Esophagus squamous epithelium (tissue), 5 donors: ENCODE results near the gene UPK2. TPM values are rescaled to one million over a fixed set of nuclear protein-coding genes. Genes with fewer than 3 reads are reported as not detected.

Source experiments
- DNase-seq: peaks from one replicate; lab custom pipeline; 2025; lab: John Stamatoyannopoulos, UW
- H3K27ac ChIP-seq, 4 donors: fragments of 200-600 bp; sonication (generic); one replicate each; pipeline ENCODE4 v1.5.1; 2016 to 2019; ENCODE audit warnings: mild to moderate bottlenecking in 1 of 4
- H3K27me3 ChIP-seq, 4 donors: fragments of 200-600 bp; sonication (generic); 1 replicate in 3 of 4; 2 replicates in 1 of 4; pipeline versions ENCODE4 v1.5.1 to v1.6.0; 2017 to 2021; ENCODE audit warnings: antibody characterized with exemption in 1 of 4
- H3K36me3 ChIP-seq, 3 donors: fragments of 200-600 bp; sonication (generic); one replicate each; pipeline ENCODE4 v1.5.1; 2016 to 2019
- H3K4me1 ChIP-seq, 3 donors: fragments of 200-600 bp; sonication (generic); one replicate each; pipeline ENCODE4 v1.5.1; 2017 to 2019
- H3K4me3 ChIP-seq, 4 donors: fragments of 200-600 bp; sonication (generic); 1 replicate in 3 of 4; 2 replicates in 1 of 4; pipeline ENCODE4 v1.5.1; 2016 to 2019; ENCODE audit warnings: mild to moderate bottlenecking in 2 of 4, moderate library complexity in 1 of 4
- H3K9me3 ChIP-seq, 3 donors: fragments of 200-600 bp; sonication (generic); one replicate each; pipeline ENCODE4 v1.5.1; 2016 to 2019
- POLR2A ChIP-seq, 4 donors: fragments of 450-650 bp; IDR thresholded peaks; one replicate each; pipeline ENCODE4 v1.6.1; 2017; ENCODE audit warnings: antibody characterized with exemption in 4 of 4, mild to moderate bottlenecking in 4 of 4, moderate library complexity in 3 of 4
- WGBS, 2 donors: methylation state at CpG; one replicate each; pipeline ENCODE4 v1.1.5; 2018; 5-methylcytosine and 5-hydroxymethylcytosine counted together
- intact Hi-C: fragments of 100-400 bp; cut with DNase I; formaldehyde crosslinking; loops from one replicate; pipeline ENCODE4 v1.15.0; 2022
- total RNA-seq, 4 donors: library from RNA; depleted of rRNA; stranded (reverse); fragments of >200 nt; gene quantifications; one replicate each; pipeline ENCODE4 v1.1.0, GENCODE V29; 2016
- TF ChIP-seq, protein P1 (sequence below), 6 experiments: fragments of 450-650 bp in 4 of 6; fragments of 200-600 bp in 2 of 6; sonication (generic) in 2 of 6; IDR thresholded peaks; one replicate each; pipeline ENCODE4 v1.5.1; 2016 to 2019; ENCODE audit warnings: antibody characterized with exemption in 6 of 6, mild to moderate bottlenecking in 4 of 6, moderate library complexity in 4 of 6
- donor health status: DM: yes; HTN: yes; CAD: no.

Gene UPK2
- total RNA-seq, 4 donors from 2014 or later, result 0.57 TPM; not detected in 3

DNA sequence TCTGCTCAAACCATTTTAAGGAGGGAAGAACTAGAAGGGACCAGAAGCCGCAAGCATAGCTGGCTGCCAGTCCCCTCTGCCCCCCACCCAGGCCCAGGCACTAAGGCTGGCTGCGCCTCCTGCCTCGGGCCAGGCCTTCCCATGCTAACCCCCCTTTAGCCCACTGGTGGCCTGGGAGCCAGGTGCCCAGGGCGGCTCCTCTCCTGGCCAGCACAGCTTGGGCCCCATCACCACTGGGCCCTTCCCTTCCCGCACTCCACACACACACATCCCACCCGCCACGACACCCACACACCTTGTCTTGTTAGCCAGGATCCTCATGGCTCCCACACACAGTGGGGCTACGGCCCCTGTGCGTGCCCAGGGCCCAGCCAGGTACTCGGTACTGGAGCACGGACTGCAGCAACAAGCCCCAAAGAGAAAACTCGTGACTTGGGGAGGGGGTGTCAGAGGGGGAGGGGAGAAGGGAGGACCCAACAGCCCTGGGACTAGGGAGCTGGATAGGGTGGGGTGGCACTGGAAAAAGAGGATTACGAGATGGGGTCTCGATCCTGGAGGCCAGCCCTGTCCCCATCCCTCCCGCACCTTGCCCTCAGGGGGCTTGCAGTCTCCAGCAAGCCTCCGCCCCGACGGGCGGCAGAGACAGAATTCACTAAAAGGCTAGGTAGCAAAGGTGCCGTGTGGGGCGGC is 46.3 kb upstream of the UPK2 start:
- TF ChIP-seq POLR2A (IDR thresholded peaks at IDR 0.05), result no peak
- TF ChIP-seq, protein P1, sequence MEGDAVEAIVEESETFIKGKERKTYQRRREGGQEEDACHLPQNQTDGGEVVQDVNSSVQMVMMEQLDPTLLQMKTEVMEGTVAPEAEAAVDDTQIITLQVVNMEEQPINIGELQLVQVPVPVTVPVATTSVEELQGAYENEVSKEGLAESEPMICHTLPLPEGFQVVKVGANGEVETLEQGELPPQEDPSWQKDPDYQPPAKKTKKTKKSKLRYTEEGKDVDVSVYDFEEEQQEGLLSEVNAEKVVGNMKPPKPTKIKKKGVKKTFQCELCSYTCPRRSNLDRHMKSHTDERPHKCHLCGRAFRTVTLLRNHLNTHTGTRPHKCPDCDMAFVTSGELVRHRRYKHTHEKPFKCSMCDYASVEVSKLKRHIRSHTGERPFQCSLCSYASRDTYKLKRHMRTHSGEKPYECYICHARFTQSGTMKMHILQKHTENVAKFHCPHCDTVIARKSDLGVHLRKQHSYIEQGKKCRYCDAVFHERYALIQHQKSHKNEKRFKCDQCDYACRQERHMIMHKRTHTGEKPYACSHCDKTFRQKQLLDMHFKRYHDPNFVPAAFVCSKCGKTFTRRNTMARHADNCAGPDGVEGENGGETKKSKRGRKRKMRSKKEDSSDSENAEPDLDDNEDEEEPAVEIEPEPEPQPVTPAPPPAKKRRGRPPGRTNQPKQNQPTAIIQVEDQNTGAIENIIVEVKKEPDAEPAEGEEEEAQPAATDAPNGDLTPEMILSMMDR (IDR thresholded peaks at IDR 0.05), result no peak
- peak overlapping the region; percentile 14 to 60 (median 38) for H3K4me3 ChIP-seq
- DNase-seq, result no peak
- peaks cover 75 to 88% (median 78%) of the 10 kb centered on the region in 3 donors for H3K4me1 ChIP-seq
- intact Hi-C loops, result loop anchor here (2.0 to 10.0 kb wide), 2 partner anchors 15 to 45 kb away; partner anchors contain the start of genes BCL9L and UPK2
- peaks cover 3 to 45% (median 6%) of the 10 kb centered on the region in 3 donors for H3K36me3 ChIP-seq
- 21 to 34% methylated on average over 8 to 10 of the region's 21 CpGs for WGBS, 2 donors
- no peaks in the 10 kb centered on the region for H3K27me3 ChIP-seq
- H3K27ac ChIP-seq, result peak overlapping the region; percentile 95 to 100 (median 98)
- H3K9me3 ChIP-seq, result no peaks in the 10 kb centered on the region

DNA sequence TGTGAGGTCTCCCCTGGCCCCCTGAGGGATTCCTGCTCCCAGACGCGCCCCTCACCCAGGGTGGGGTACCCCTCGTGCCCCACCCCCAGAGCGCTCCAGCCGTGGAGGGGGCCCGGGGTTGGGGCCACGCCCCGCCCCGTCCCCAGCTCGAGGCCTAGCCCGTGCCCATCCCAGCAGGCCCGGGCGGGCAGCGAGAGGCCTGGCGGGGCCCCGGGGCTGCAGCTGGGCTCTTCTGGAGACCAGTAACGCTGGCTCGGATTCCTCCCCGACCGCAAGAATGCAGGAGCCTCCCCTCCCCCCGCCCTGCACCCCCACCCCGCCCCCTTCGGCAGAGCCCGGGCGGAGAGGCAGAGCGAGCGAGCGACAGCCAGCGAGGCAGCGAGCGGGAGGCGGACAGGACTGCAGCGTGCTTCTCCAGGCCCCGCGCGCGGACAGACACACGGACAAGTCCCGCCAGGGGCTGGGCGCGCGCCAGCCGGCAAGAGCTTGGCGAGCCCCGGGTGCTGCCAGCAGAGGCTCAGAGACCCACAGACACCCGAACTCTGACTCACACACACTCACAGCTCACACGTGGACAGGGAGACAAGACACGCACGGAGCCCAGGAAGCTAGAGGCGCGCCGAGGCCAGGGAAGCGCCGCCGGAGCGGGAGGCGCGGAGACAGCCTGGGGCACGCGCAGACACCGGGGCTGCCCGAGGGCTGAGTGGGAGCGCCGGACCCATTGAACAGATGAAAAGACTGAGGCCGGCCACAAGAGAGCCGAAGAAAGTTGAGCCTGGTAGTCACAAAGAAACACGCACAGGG is 45.6 kb upstream of the UPK2 start:
- intact Hi-C loops, result no loop called here
- TF ChIP-seq POLR2A (IDR thresholded peaks at IDR 0.05), result peak in 2 of 4 donors; percentile 7 to 31
- TF ChIP-seq, protein P1 (IDR thresholded peaks at IDR 0.05), result peak in 1 of 6 experiments; percentile 6
- Histone ChIP-seq H3K9me3 (no peaks in the 10 kb centered on the region), H3K4me3 (peak overlapping the region; percentile 14 to 60 (median 38)), H3K27ac (peak overlapping the region; percentile 95 to 100 (median 98)), H3K27me3 (no peaks in the 10 kb centered on the region), H3K4me1 (peaks cover 82 to 95% (median 85%) of the 10 kb centered on the region in 3 donors), H3K36me3 (peaks cover 3 to 37% (median 6%) of the 10 kb centered on the region in 3 donors)
- DNase-seq, result no peak
- WGBS, 2 donors, result 10 to 20% methylated on average over 9 to 24 of the region's 67 CpGs

DNA sequence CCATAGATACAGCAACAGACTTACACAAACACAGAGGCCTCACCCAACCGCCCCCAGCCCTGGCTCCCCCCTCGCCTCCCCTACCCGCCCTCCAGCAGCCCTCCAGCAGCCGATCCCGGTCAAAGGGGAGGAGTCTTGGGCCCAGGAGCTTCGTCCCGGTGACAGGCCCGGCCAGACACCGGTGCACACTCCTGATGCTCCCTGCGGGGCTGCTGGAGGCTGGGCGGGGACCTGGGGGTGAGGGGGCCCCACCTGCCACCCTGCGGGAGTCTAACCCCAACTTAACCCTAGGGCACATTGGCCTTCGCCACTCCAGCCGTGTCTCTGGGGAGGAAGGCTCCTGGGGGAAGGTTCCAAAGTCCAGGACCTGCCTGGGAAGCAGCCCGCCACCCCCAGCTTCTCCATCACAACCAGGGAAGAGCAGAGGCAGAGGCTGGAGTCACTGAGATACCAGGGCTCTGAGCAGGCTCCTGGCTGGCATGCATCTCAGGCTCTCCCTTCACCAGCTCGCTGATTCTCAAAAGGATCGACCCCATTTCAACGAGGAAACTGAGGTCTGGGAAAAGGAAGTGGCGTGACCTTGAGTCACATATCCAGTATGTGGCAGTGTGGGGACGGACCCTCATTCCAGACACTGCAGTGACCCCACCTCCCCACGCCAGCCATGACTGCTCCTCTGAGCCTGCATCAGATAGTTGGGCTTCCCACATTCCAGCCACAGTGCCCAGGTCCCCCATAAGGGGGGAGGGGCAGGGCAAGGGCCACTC is 44.8 kb upstream of the UPK2 start:
- Histone ChIP-seq H3K4me1 (peaks cover 90 to 100% (median 93%) of the 10 kb centered on the region in 3 donors), H3K36me3 (peaks cover 0 to 29% (median 0%) of the 10 kb centered on the region in 3 donors), H3K27ac (peak overlapping the region; percentile 95 to 100 (median 98)), H3K4me3 (peak overlapping the region; percentile 14 to 60 (median 38)), H3K27me3 (no peaks in the 10 kb centered on the region), H3K9me3 (no peaks in the 10 kb centered on the region)
- no peak for DNase-seq
- intact Hi-C loops, result no loop called here
- WGBS, 2 donors, result 9 to 20% methylated on average over 5 to 7 of the region's 21 CpGs
- no peak for TF ChIP-seq POLR2A (IDR thresholded peaks at IDR 0.05)
- TF ChIP-seq, protein P1 (IDR thresholded peaks at IDR 0.05), result no peak

GRCh38 chr11:118911880-118912741 is 44.0 kb upstream of the UPK2 start:
- WGBS, 2 donors, result 6 to 25% methylated on average over 13 to 15 of the region's 23 CpGs
- peak overlapping the region in 3 of 4 donors; percentile 37 to 60 (median 39) for H3K4me3 ChIP-seq
- TF ChIP-seq, protein P1 (IDR thresholded peaks at IDR 0.05), result no peak
- TF ChIP-seq POLR2A (IDR thresholded peaks at IDR 0.05), result peak in 3 of 4 donors; percentile 34 to 54 (median 46)
- intact Hi-C loops, result no loop called here
- no peaks in the 10 kb centered on the region for H3K27me3 ChIP-seq
- peaks cover 96 to 100% (median 98%) of the 10 kb centered on the region in 3 donors for H3K4me1 ChIP-seq
- H3K27ac ChIP-seq, result peak overlapping the region; percentile 95 to 100 (median 98)
- no peak for DNase-seq
- H3K9me3 ChIP-seq, result no peaks in the 10 kb centered on the region
- peaks cover 0 to 21% (median 0%) of the 10 kb centered on the region in 3 donors for H3K36me3 ChIP-seq
